Esophagus muscularis mucosa (tissue), 4 donors: ENCODE measurements around the gene DACH2.

Experiments used
- CTCF ChIP-seq, 3 experiments: fragments of 200-600 bp in 2 of 3; fragments of 450-650 bp in 1 of 3; sonication (generic) in 2 of 3; IDR thresholded peaks; one replicate each; pipeline ENCODE4 v1.5.1; 2017 to 2019; ENCODE audit warnings: antibody characterized with exemption in 3 of 3, mild to moderate bottlenecking in 2 of 3, moderate library complexity in 1 of 3
- EP300 ChIP-seq: sonication (generic); formaldehyde crosslinking; IDR thresholded peaks from one replicate; pipeline ENCODE4 v1.6.1; 2017; ENCODE audit warnings: antibody characterized with exemption
- POLR2A ChIP-seq: fragments of 450-650 bp; IDR thresholded peaks from one replicate; pipeline ENCODE4 v1.6.1; 2017; ENCODE audit warnings: antibody characterized with exemption, moderate library complexity, mild to moderate bottlenecking, low read depth
- POLR2AphosphoS5 ChIP-seq, 2 donors: sonication (generic); formaldehyde crosslinking; IDR thresholded peaks; one replicate each; pipeline ENCODE4 v1.6.1; 2017; ENCODE audit warnings: antibody characterized with exemption in 2 of 2

GRCh38 chrX:86507331-86507730, 359.1 kb downstream of the DACH2 start:
- TF ChIP-seq CTCF (IDR thresholded peaks at IDR 0.05), result no peak
- TF ChIP-seq POLR2A, result no peak
- TF ChIP-seq POLR2AphosphoS5 (IDR thresholded peaks at IDR 0.05), result no peak
- no peak for TF ChIP-seq EP300
